ENCODE data around the gene MUTYH. TPM values are rescaled to one million over a fixed set of nuclear protein-coding genes. Genes with fewer than 3 reads are reported as not detected.
"Not testable (repeated sequence)": the region's sequence is repeated elsewhere in the genome, so short reads cannot be mapped to it uniquely, and the experiment has no call there.

The MUTYH gene
- polyA plus RNA-seq, 5 donors, result 23.9 to 33.6 (median 32.3) TPM

DNA sequence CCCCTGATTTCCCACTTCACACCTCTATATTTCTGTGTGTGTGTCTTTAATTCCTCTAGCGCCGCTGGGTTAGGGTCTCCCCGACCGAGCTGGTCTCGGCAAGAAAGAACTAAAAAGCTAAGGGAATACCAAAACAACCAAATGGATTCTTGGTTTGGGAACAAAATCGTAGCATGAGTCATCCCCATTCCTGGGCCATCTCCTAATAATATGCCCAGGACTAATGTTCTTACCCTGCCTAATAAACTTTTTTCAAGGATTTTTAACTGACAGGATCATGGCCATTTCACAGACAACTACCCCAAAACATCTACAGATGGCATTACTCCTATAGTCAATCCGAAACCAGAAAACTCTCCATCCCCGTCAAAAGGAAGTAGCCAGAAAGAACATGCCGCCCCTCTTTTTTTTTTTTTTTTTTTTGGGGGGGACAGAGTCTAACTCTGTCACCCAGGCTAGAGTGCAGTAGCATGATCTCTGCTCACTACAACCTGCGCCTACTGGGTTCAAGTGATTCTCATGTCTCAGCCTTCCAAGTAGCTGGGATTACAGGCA, 17.7 kb downstream of the MUTYH start:
- DNase-seq, result no peak

- DNase-seq, result no peak
Measured at GRCh38 chr1:45321444-45321843, 18.8 kb downstream of the MUTYH start.

GRCh38 chr1:45319761-45320160, 20.5 kb downstream of the MUTYH start:
- no peak for DNase-seq

DNA sequence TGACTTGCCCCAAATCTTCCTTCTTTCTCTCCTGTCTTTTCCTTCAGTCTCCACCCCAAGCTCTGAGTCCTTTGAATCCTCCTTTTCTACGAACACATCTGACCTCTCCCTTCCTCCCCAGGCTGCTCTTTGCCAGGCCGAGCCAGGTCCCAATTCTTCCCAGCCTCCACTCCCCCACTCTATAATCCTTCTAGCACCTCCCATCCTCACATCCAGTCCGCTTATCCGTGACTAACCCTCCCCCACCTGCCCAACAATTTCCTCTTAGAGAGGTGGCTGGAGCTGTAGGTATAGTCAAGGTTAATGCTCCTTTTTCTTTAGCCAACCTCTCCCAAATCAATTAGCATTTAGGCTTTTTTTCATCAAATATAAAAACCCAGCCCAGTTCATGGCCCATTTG, 23.1 kb downstream of the MUTYH start:
- DNase-seq, result no peak

DNA sequence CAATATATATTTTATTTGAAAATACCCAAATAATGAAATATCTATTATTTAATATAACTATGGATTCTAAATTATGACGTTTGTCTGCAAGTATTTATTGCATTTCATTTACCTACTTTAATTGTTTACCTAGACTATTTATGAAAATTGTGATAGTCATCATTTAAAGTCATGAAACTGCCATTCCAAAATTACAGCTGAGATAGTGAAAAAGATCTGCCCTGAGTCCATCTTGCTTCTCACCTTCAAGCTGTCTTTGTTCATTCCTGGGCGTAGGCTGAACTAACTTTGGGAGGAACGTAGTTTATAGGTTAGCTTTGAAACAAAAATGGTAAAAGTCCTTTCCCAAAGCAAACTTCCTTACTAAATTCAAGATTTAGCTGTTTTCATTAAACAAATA, 26.0 kb downstream of the MUTYH start:
- no peak for DNase-seq

DNA sequence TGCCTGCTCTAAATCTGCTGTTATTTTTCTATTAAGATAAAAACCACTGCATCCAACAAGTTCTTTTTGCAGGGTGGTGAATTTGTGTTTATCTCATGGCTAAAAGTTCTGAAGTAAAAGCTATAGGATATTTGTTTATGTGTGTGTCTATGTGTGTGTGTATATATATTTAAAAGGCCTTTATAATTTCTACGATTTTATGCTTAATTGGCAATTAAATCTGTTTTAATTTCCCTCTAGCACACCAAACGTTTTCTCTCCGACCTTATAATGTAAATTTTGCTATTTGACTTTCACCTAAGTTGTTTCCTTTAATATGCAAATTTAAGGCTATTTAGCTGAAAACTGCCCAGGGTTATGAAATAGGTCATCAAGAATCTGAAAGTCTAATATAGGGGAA, 33.3 kb downstream of the MUTYH start:
- no peak for DNase-seq

- no peak for DNase-seq
Measured at GRCh38 chr1:45306319-45306718, 33.9 kb downstream of the MUTYH start.

DNA sequence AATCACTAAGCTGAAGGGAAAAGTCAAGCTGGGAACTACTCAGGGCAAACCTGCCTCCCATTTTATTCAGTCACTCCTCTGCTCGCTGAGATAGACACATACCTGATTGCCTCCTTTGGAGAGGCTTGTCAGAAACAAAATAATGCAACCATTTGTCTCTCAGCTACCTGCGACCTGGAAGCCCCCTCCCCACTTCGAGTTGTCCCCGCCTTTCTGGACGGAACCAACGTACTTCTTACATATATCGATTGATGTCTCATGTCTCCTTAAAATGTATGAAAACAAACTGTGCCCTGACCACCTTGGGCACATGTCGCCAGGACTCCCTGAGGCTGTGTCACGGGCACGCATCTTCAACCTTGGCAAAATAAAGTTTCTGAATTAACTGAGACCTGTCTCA, 35.0 kb downstream of the MUTYH start:
- no peak for DNase-seq

DNA sequence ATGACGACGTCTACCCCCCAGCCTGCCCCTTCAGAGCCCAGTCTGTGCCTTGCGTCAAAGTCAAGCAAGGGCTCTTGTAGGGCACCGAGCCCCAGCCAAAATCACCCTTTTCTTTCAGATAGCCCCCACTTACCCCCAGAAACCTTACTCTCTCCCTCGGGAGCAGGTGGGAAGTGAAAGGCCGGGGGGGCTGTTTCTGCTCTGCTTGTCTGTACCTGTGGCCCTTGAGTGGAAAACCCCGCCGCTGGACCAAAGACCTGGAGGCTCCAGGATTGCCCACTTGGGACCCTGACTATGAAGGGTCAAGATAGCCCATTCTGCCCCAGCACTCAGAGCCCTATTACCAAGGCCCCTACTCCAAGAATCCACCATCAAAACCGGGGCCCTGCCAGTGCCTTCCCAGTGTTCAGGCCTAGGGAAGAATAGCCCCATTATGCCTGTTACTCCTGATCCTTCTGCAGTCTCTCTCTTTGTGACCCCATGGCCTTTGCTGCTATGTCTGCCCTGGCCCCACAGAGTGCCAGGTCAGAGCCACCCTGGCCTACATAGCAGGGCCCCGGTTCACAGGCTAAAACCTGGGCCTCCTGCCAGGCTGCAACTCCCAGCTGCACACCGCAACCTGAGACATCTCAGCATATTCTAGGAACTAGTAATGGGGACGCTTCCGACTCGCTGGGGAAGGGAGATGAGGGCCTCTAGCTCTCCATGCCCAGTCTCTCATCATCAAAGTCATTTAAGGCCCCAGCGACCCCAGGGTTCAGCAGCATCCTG, 35.7 kb downstream of the MUTYH start:
- DNase-seq, result no peak

GRCh38 chr1:45303520-45304310, 36.5 kb downstream of the MUTYH start:
- peak; percentile 96 to 97 for DNase-seq

GRCh38 chr1:45302505-45303150, 37.6 kb downstream of the MUTYH start:
- DNase-seq, result no peak

DNA sequence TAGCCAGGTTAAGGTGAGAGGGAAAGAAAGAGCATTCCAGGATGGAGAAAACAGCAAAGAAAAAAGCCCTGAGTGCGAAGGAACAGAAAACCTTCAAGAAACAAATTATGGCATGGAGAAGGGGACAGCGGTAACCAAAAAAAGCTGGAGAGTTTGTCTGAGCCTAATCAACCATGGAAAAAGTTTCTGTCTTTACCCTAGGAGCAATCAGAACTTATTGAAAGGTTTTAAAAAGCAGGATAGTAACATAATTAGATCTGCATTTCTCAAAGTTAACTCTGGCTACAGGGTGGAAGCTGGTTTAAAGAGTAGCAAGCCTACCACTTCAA, 39.6 kb downstream of the MUTYH start:
- no peak for DNase-seq

DNA sequence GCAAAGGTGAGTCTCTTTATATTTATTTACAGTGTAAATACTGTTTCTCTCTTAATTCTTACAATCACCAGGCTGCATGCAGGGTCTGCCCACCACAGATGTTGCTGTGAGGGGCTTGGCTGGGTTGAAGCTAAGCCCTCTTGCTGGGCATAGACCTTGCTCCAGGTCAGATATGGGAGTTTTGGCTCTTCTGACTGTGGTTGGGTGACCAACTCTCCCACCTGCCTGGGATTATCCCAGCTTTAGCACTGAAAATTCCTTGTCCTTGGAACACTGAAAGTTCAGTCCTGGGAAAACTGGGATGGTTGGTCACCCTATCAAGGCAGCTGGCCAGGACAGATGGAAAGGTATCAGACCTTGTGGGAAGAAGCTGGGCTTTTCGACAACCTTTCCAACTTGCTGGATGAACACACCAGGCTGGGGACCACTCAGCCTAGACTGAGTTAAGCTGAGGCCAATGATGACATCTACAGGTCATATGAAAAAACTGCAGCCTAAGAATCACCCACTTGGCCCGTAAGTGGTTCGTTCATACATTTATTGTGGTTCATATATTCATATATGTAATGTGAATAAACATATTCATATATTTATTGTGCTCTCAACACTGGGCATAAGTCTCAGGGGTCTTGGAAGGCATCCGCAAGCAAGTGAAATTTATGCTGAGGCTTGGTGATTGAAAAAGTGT, 40.1 kb downstream of the MUTYH start:
- peak; percentile 45 to 67 for DNase-seq

GRCh38 chr1:45299296-45299695, 40.9 kb downstream of the MUTYH start:
- no peak for DNase-seq

DNA sequence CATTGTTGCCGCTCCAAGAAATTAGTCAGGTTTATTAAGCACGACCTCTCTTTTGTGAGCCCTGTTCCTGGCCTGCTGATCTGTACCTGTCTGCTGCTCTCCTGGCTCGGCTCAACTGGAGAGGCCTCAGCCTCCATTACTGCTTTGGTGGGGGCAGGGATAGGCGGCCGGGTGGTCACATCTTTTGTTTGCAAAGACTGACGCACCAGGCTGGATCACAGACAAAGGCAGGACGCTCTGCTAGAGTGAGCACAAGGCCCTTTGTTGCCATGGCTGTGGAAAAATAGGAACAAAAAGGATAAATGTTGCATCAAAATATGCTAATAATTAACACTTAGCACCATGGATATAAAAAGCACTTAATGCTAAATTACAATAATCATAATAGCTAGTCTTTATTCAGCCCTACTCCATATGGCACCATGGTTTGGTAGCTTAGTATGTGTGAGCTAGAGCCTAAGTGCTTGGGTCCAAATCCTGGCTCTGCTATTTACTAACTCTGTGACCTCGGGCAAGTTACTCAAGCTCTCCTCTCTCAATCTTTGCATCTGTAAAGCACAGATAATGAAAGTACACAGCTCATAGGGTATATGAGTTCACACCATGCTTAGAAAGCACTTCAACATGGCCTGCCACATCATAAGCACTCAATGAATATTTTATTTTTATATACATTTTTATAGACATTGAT, 42.4 kb downstream of the MUTYH start:
- DNase-seq, result no peak

- no peak for DNase-seq
Measured at GRCh38 chr1:45291716-45292115, 48.5 kb downstream of the MUTYH start.

GRCh38 chr1:45291002-45291401, 49.2 kb downstream of the MUTYH start:
- not testable (repeated sequence) for DNase-seq

DNA sequence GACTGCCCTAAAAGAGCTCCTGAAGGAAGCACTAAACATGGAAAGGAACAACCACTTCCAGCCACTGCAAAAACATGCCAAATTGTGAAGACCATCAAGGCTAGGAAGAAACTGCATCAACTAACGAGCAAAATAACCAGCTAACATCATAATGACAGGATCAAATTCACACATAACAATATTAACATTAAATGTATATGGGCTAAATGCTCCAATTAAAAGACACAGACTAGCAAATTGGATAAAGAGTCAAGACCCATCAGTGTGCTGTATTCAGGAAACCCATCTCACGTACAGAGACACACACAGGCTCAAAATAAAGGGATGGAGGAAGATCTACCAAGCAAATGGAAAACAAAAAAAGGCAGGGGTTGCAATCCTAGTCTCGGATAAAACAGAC, 53.7 kb downstream of the MUTYH start:
- not testable (repeated sequence) for DNase-seq

- DNase-seq, result not testable (repeated sequence)
Measured at GRCh38 chr1:45284858-45285257, 55.4 kb downstream of the MUTYH start.

- no peak for DNase-seq
Measured at GRCh38 chr1:45282351-45282750, 57.9 kb downstream of the MUTYH start.
